Keratinocyte (primary cell): ENCODE results near the gene CNR2. TPM values are rescaled to one million over a fixed set of nuclear protein-coding genes. Genes with fewer than 3 reads are reported as not detected.
A peak's percentile ranks its signal among the peaks of the same experiment; 100 is the strongest.

Experiments used
- DNase-seq: peaks from one replicate; pipeline ENCODE4 v3.0.0-alpha.2; 2011; ENCODE audit warnings: low read depth, missing footprints, low spot score
- FAIRE-seq: peaks from 2 replicates; lab custom pipeline; 2011; peaks lifted over from hg19 to GRCh38; lab: Jason Lieb, UNC
- H2AFZ ChIP-seq: 2 replicates; pipeline ENCODE4 v1.6.0; 2012; ENCODE audit warnings: low read length, control low read depth, inconsistent platforms; ENCODE audit not compliant: control insufficient read depth
- H3K27ac ChIP-seq: 2 replicates; pipeline ENCODE4 v1.5.1; 2011; ENCODE audit warnings: low read length; ENCODE audit not compliant: control insufficient read depth, insufficient read depth
- H3K27me3 ChIP-seq: 3 replicates; pipeline ENCODE4 v1.6.0; 2011; ENCODE audit warnings: low read length; ENCODE audit not compliant: control insufficient read depth, insufficient read depth; ENCODE audit errors: extremely low read depth
- H3K36me3 ChIP-seq, 2 experiments: 2 replicates in 1 of 2; 3 replicates in 1 of 2; pipeline ENCODE4 v1.5.1; 2011; ENCODE audit warnings: low read length in 2 of 2, mild to moderate bottlenecking in 1 of 2; ENCODE audit not compliant: control insufficient read depth in 2 of 2, insufficient read depth in 2 of 2; ENCODE audit errors: extremely low read depth in 1 of 2
- H3K4me1 ChIP-seq: 3 replicates; pipeline ENCODE4 v1.5.1; 2011; ENCODE audit warnings: low read length; ENCODE audit not compliant: control insufficient read depth, insufficient read depth; ENCODE audit errors: extremely low read depth
- H3K4me2 ChIP-seq: 3 replicates; pipeline ENCODE4 v1.6.0; 2011; ENCODE audit warnings: low read depth, low read length; ENCODE audit not compliant: control insufficient read depth, insufficient read depth; ENCODE audit errors: extremely low read depth
- H3K4me3 ChIP-seq, 3 experiments: fragments of 200-600 bp in 1 of 3; sonication (generic) in 1 of 3; 2 replicates in 2 of 3; 3 replicates in 1 of 3; pipeline ENCODE4 v1.5.1; 2011 to 2016; ENCODE audit warnings: low read length in 3 of 3, mild to moderate bottlenecking in 3 of 3, control low read depth in 2 of 3, inconsistent platforms in 1 of 3, low read depth in 1 of 3, mixed read lengths in 1 of 3, mixed run types in 1 of 3, moderate library complexity in 1 of 3; ENCODE audit not compliant: control insufficient read depth in 2 of 3, insufficient read depth in 2 of 3; ENCODE audit errors: extremely low read depth in 1 of 3
- H3K79me2 ChIP-seq: 2 replicates; pipeline ENCODE4 v1.6.0; 2012; ENCODE audit warnings: low read length; ENCODE audit not compliant: control insufficient read depth, insufficient read depth
- H3K9ac ChIP-seq: 3 replicates; pipeline ENCODE4 v1.6.0; 2011; ENCODE audit warnings: low read length; ENCODE audit not compliant: control insufficient read depth, insufficient read depth; ENCODE audit errors: extremely low read depth
- H3K9me1 ChIP-seq: 3 replicates; pipeline ENCODE4 v1.6.0; 2011; ENCODE audit warnings: low read length; ENCODE audit not compliant: control insufficient read depth, insufficient read depth; ENCODE audit errors: extremely low read depth
- H3K9me3 ChIP-seq: 2 replicates; pipeline ENCODE4 v1.5.1; 2012; ENCODE audit warnings: low read depth, low read length; ENCODE audit not compliant: control insufficient read depth
- H4K20me1 ChIP-seq: 3 replicates; pipeline ENCODE4 v1.6.0; 2011; ENCODE audit warnings: low read length; ENCODE audit not compliant: control insufficient read depth, insufficient read depth; ENCODE audit errors: extremely low read depth
- CTCF ChIP-seq, 3 experiments: IDR thresholded peaks in 1 of 3; conservative IDR thresholded peaks in 1 of 3; optimal IDR thresholded peaks in 1 of 3; 2 replicates in 2 of 3; 3 replicates in 1 of 3; pipeline versions ENCODE3 to v1.5.1; 2011; ENCODE audit warnings: low read length in 3 of 3, mild to moderate bottlenecking in 3 of 3, moderate library complexity in 2 of 3, control low read depth in 1 of 3, inconsistent platforms in 1 of 3; ENCODE audit not compliant: insufficient read depth in 2 of 3; ENCODE audit errors: extremely low read depth in 1 of 3
- EZH2 ChIP-seq: IDR thresholded peaks from one replicate; pipeline ENCODE4 v1.6.1; 2012; ENCODE audit warnings: inconsistent platforms, mild to moderate bottlenecking, low read length, moderate library complexity
- dilution Hi-C: fragments of 300-500 bp; cut with MboI; formaldehyde crosslinking; loops from one replicate; pipeline ENCODE4 v1.7.0; 2020; ENCODE audit warnings: low sequenced_read_pairs; ENCODE audit not compliant: extremely low pct_ligation_motif_present
- polyA plus RNA-seq, 5 experiments: library from polyadenylated mRNA; depleted of rRNA in 3 of 5; stranded (reverse) in 3 of 5; stranded (forward) in 1 of 5; unstranded in 1 of 5; fragments of >200 nt; gene quantifications; 1 replicate in 1 of 5; 2 replicates in 3 of 5; 3 replicates in 1 of 5; pipeline versions ENCODE4 v1.2.1 to v1.2.3, GENCODE V29; 2011 to 2012; ENCODE audit warnings: missing spikeins in 2 of 5, low read depth in 1 of 5, low replicate concordance in 1 of 5

Gene CNR2
- polyA plus RNA-seq, 1 donor (not counting 4 experiments of a cell fraction or from before 2014, with no cell fraction given), result not detected

- peak overlapping the region; percentile 83 for H2AFZ ChIP-seq
- peak overlapping the region; percentile 96 for H3K9ac ChIP-seq
- no peak for DNase-seq
- no peaks in the 10 kb centered on the region for H3K9me1 ChIP-seq
- dilution Hi-C loops, result no loop called here
- TF ChIP-seq EZH2, result no peak
- TF ChIP-seq CTCF (optimal IDR thresholded peaks at IDR 0.05 in 1 of 3, IDR thresholded peaks at IDR 0.05 in 1 of 3, conservative IDR thresholded peaks at IDR 0.05 in 1 of 3; ENCODE audit: extremely low read depth in 1 of 3, insufficient read depth in 2 of 3, low read length in 3 of 3), result no peak
- peak overlapping the region; percentile 77 to 98 (median 89) for H3K4me3 ChIP-seq
- no peaks in the 10 kb centered on the region for H3K9me3 ChIP-seq
- peaks cover 6% of the 10 kb centered on the region for H3K79me2 ChIP-seq
- H3K27ac ChIP-seq, result peak overlapping the region; percentile 87
- H3K27me3 ChIP-seq, result no peaks in the 10 kb centered on the region
- no peaks in the 10 kb centered on the region for H4K20me1 ChIP-seq
- peaks cover 3% of the 10 kb centered on the region for H3K4me1 ChIP-seq
- FAIRE-seq, result no peak
- no peaks in the 10 kb centered on the region for H3K36me3 ChIP-seq
- H3K4me2 ChIP-seq, result peak overlapping the region; percentile 100
Observed at GRCh38 chr1:23825762-23826522, 87.2 kb downstream of the CNR2 start.

- Histone ChIP-seq H4K20me1 (no peaks in the 10 kb centered on the region), H3K27me3 (no peaks in the 10 kb centered on the region), H3K9me1 (no peaks in the 10 kb centered on the region), H3K79me2 (peaks cover 6% of the 10 kb centered on the region), H3K4me3 (peak within 1 kb of the TSS; percentile 77 to 98 (median 89)), H3K4me1 (peaks cover 3% of the 10 kb centered on the region), H3K9me3 (no peaks in the 10 kb centered on the region), H3K36me3 (no peaks in the 10 kb centered on the region), H3K4me2 (peak within 1 kb of the TSS; percentile 100), H3K9ac (peak within 1 kb of the TSS; percentile 96), H2AFZ (peak within 1 kb of the TSS; percentile 96), H3K27ac (peak within 1 kb of the TSS; percentile 87)
- FAIRE-seq (no peak), DNase-seq (no peak)
- dilution Hi-C loops, result no loop called here
- TF ChIP-seq EZH2, result no peak
- TF ChIP-seq CTCF (optimal IDR thresholded peaks at IDR 0.05 in 1 of 3, IDR thresholded peaks at IDR 0.05 in 1 of 3, conservative IDR thresholded peaks at IDR 0.05 in 1 of 3; ENCODE audit: extremely low read depth in 1 of 3, insufficient read depth in 2 of 3, low read length in 3 of 3), result no peak
Observed at GRCh38 chr1:23825076-23825761, 87.9 kb downstream of the CNR2 start, which contains the start of gene HMGCL. HMGCL (minus strand) TSS chr1:23825429; CDS start chr1:23825415, 14 bp downstream.
